Measurements from ENCODE around the gene DGKK. TPM values are rescaled to one million over a fixed set of nuclear protein-coding genes. Genes with fewer than 3 reads are reported as not detected.
"Not testable (repeated sequence)": the region's sequence is repeated elsewhere in the genome, so short reads cannot be mapped to it uniquely, and the experiment has no call there.

The DGKK gene
- total RNA-seq, 2 experiments from 2014 or later, result not detected

GRCh38 chrX:50393902-50394301 is 76.7 kb downstream of the DGKK start:
- no peaks in the 10 kb centered on the region for H3K9me3 Mint-ChIP-seq (ENCODE audit: low read depth)
- DNase-seq (no peak), ATAC-seq (no peak)
- no peak overlapping the region for H3K4me3 Mint-ChIP-seq
- H3K36me3 Mint-ChIP-seq, result no peaks in the 10 kb centered on the region
- CTCF ChIA-PET, result no interaction called here
- H3K27ac Mint-ChIP-seq, result no peak overlapping the region
- no peaks in the 10 kb centered on the region for H3K4me1 Mint-ChIP-seq
- H3K27me3 Mint-ChIP-seq, result peaks cover 5% of the 10 kb centered on the region

GRCh38 chrX:50386520-50386919 is 84.1 kb downstream of the DGKK start:
- H3K4me1 Mint-ChIP-seq, result no peaks in the 10 kb centered on the region

DNA sequence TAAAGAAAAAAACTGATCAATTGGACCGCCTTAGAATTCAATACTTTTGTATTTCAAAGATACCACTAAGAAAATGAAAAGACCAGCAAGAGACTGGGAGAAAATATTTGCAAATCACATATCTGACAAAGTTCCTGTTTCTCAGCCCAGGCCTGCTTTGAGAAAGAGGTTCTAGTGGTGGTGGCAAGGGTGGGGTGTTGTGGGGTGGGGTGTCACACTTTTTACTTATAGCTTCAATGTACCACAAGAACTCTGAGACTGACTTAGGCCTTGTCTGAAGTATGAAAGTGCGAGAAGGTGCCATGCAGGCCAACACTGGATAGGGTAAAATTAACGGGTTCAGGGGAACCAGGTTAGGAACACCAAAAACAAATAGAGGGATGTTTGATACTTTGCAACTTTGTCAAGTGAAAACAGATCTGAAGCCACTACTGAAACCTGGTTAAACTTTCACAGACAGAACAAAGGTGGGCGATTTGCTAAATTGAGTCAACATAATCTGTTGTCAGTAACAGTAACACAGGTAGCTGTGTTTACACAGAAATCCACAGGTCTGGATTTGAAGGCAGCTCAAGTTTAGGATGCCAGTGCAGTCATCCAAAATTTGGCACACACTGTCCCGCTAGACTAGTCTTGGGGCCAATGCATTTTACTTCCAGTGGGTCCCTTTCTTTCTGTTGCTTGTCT is 88.8 kb downstream of the DGKK start:
- CTCF ChIA-PET, result no interaction called here
- H3K4me3 Mint-ChIP-seq, result no peak overlapping the region
- peaks cover 3% of the 10 kb centered on the region for H3K27me3 Mint-ChIP-seq
- no peak overlapping the region for H3K27ac Mint-ChIP-seq
- H3K9me3 Mint-ChIP-seq (ENCODE audit: low read depth), result no peaks in the 10 kb centered on the region
- DNase-seq (no peak), ATAC-seq (no peak)
- no peaks in the 10 kb centered on the region for H3K4me1 Mint-ChIP-seq
- H3K36me3 Mint-ChIP-seq, result no peaks in the 10 kb centered on the region

More at GRCh38 chrX:50386520-50386919, 84.1 kb downstream of the DGKK start:
- no peaks in the 10 kb centered on the region for H3K27me3 Mint-ChIP-seq
- no peak for ATAC-seq
- DNase-seq, result no peak
- CTCF ChIA-PET, result no interaction called here
- no peaks in the 10 kb centered on the region for H3K36me3 Mint-ChIP-seq
- no peak overlapping the region for H3K4me3 Mint-ChIP-seq
- H3K9me3 Mint-ChIP-seq (ENCODE audit: low read depth), result no peaks in the 10 kb centered on the region
- H3K27ac Mint-ChIP-seq, result no peak overlapping the region

- no peak for ATAC-seq
- Mint-ChIP-seq H3K27ac (no peak overlapping the region), H3K27me3 (peaks cover 3% of the 10 kb centered on the region), H3K4me3 (no peak overlapping the region), H3K36me3 (no peaks in the 10 kb centered on the region), H3K4me1 (no peaks in the 10 kb centered on the region), H3K9me3 (ENCODE audit: low read depth) (no peaks in the 10 kb centered on the region)
- DNase-seq, result no peak
- CTCF ChIA-PET, result no interaction called here
Measured at GRCh38 chrX:50375481-50376267, 95.0 kb downstream of the DGKK start.

DNA sequence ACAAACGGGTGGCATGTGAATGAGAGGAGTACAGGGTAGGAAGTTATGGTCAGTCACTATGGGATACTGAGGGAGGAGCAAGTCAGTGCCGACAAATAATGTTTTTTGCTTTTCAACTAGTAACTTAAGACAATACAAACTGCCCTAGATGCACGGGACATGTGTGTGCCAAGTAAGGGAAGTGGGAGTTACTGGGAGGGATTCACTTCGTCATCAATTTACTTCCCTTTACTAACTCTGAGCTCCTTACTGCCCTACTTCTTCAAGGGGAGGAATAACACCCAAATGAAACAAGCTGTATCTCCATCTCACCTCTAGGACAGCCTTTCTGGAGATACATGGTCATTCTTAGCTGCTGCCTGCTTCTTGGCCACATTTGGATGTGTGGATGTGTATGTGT is 97.7 kb downstream of the DGKK start:
- Mint-ChIP-seq H3K4me1 (no peaks in the 10 kb centered on the region), H3K27ac (no peak overlapping the region), H3K36me3 (no peaks in the 10 kb centered on the region), H3K27me3 (no peaks in the 10 kb centered on the region), H3K4me3 (no peak overlapping the region), H3K9me3 (ENCODE audit: low read depth) (no peaks in the 10 kb centered on the region)
- CTCF ChIA-PET, result no interaction called here
- ATAC-seq, result no peak
- no peak for DNase-seq

- no peak overlapping the region for H3K4me3 Mint-ChIP-seq
- H3K4me1 Mint-ChIP-seq, result no peaks in the 10 kb centered on the region
- H3K27me3 Mint-ChIP-seq, result no peaks in the 10 kb centered on the region
- DNase-seq (no peak), ATAC-seq (no peak)
- H3K27ac Mint-ChIP-seq, result no peak overlapping the region
- CTCF ChIA-PET, result no interaction called here
- no peaks in the 10 kb centered on the region for H3K36me3 Mint-ChIP-seq
- no peaks in the 10 kb centered on the region for H3K9me3 Mint-ChIP-seq (ENCODE audit: low read depth)
Measured at GRCh38 chrX:50343917-50344316, 126.7 kb downstream of the DGKK start.

DNA sequence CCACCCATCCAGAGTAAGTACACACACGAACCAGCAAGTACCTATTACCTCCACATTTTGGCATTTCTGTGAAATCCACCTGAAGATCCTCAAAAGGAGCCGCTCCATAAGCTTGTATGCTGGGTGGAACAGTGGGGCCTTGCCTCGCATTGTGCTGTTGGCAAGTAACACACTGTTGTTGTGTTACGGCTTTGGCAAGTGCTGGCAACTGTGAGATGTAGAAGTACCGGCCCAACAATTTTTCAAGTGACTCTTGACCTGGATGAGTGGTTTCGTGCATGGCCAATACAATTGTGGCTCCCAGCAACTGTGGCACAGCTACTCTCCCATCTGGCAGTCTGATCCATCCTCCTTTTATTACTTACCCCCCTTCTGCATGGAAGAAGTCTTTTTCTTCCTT is 137.3 kb downstream of the DGKK start:
- no peak overlapping the region for H3K4me3 Mint-ChIP-seq
- no peak overlapping the region for H3K27ac Mint-ChIP-seq
- CTCF ChIA-PET, result no interaction called here
- H3K27me3 Mint-ChIP-seq, result no peaks in the 10 kb centered on the region
- H3K4me1 Mint-ChIP-seq, result no peaks in the 10 kb centered on the region
- no peaks in the 10 kb centered on the region for H3K36me3 Mint-ChIP-seq
- ATAC-seq (no peak), DNase-seq (no peak)
- no peaks in the 10 kb centered on the region for H3K9me3 Mint-ChIP-seq (ENCODE audit: low read depth)

DNA sequence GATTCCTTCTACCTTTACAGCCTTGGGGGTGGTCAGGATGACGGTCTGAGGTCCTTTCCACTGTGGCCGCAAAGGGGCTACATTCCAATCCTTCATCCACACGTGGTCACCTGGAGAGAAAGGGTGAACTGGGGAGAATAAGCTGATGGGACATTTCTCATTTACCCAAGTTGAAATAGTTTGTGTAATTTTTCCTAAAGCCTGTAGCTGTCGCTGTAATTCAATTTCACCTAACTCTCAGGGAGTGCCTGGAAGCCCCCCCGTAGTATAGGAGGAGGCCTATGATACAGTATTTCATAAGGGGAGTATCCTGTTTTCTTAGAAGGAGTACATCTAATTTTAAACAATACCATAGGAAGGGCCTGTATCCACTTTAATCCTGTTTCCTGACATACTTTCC is 138.0 kb downstream of the DGKK start:
- H3K4me3 Mint-ChIP-seq; H3K27ac Mint-ChIP-seq; CTCF ChIA-PET; H3K9me3 Mint-ChIP-seq (ENCODE audit: low read depth); H3K36me3 Mint-ChIP-seq; H3K27me3 Mint-ChIP-seq; H3K4me1 Mint-ChIP-seq; DNase-seq; ATAC-seq: not testable (repeated sequence)

- ATAC-seq (no peak), DNase-seq (no peak)
- Mint-ChIP-seq H3K9me3 (ENCODE audit: low read depth) (no peaks in the 10 kb centered on the region), H3K4me3 (no peak overlapping the region), H3K36me3 (no peaks in the 10 kb centered on the region), H3K4me1 (no peaks in the 10 kb centered on the region), H3K27ac (no peak overlapping the region), H3K27me3 (no peaks in the 10 kb centered on the region)
- CTCF ChIA-PET, result no interaction called here
Measured at GRCh38 chrX:50327235-50327634, 143.4 kb downstream of the DGKK start.
